Measurements from ENCODE around the gene WDR70.

WDR70 gene

DNA sequence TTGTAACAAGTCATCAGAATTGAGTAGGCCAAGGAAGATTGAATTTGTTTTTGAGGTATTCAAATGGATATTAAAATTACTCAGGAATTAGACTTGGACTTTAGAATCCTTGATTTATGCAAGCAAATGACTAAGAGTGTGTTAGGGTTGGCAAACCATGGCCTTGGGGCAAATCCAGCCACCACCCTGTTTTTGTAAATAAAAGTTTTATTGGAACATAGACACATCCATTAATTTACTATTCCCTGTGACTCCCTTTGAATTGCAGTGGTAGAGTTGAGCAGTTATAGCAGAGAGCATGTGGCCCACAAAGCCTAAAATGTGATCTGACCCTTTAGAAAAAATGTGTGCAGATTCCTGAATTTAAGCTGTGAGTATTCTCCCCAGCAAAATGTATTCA lies 115.6 kb downstream of the WDR70 start:
- no peaks in the 10 kb centered on the region for H3K27me3 ChIP-seq (ENCODE audit: insufficient read depth, low read length, poor library complexity, severe bottlenecking)
- H3K79me2 ChIP-seq (ENCODE audit: insufficient read depth, low read length), result no peaks in the 10 kb centered on the region
- H3K9me2 ChIP-seq (replicated peaks; ENCODE audit: low read depth, low read length), result no peaks in the 10 kb centered on the region
- H2AFZ ChIP-seq (ENCODE audit: low read length), result no peak overlapping the region
- no peaks in the 10 kb centered on the region for H3F3A ChIP-seq (ENCODE audit: low read depth)
- no peak overlapping the region for H3K4me3 ChIP-seq (ENCODE audit: low read length, poor library complexity, severe bottlenecking)
- H4K20me1 ChIP-seq (ENCODE audit: insufficient read depth, low read length, poor library complexity, severe bottlenecking), result no peaks in the 10 kb centered on the region
- TF ChIP-seq EZH2phosphoT487 (IDR thresholded peaks at IDR 0.05; ENCODE audit: borderline replicate concordance) (no peak), CTCF (conservative IDR thresholded peaks at IDR 0.05; ENCODE audit: low read length) (no peak)
- H3K4me2 ChIP-seq (ENCODE audit: low read depth, low read length, poor library complexity, severe bottlenecking), result no peak overlapping the region
- H3K9ac ChIP-seq (ENCODE audit: low read depth, low read length, poor library complexity, severe bottlenecking), result no peak overlapping the region
- no peaks in the 10 kb centered on the region for H3K9me3 ChIP-seq (ENCODE audit: insufficient read depth, low read depth, low read length)
- H3K36me3 ChIP-seq (ENCODE audit: insufficient read depth, low read length), result peaks cover 5% of the 10 kb centered on the region; the same call in 1 of the 2 replicates
- peaks cover 6% of the 10 kb centered on the region for H3K4me1 ChIP-seq (ENCODE audit: insufficient read depth, low read length, poor library complexity, severe bottlenecking)

- H3K27me3 ChIP-seq (ENCODE audit: insufficient read depth, low read length, poor library complexity, severe bottlenecking), result no peaks in the 10 kb centered on the region
- H3K4me1 ChIP-seq (ENCODE audit: insufficient read depth, low read length, poor library complexity, severe bottlenecking), result peaks cover 6% of the 10 kb centered on the region
- H3K79me2 ChIP-seq (ENCODE audit: insufficient read depth, low read length), result no peaks in the 10 kb centered on the region
- no peak overlapping the region for H3K9ac ChIP-seq (ENCODE audit: low read depth, low read length, poor library complexity, severe bottlenecking)
- H3K4me3 ChIP-seq (ENCODE audit: low read length, poor library complexity, severe bottlenecking), result no peak overlapping the region
- no peak overlapping the region for H3K4me2 ChIP-seq (ENCODE audit: low read depth, low read length, poor library complexity, severe bottlenecking)
- H2AFZ ChIP-seq (ENCODE audit: low read length), result no peak overlapping the region
- no peaks in the 10 kb centered on the region for H4K20me1 ChIP-seq (ENCODE audit: insufficient read depth, low read length, poor library complexity, severe bottlenecking)
- TF ChIP-seq CTCF (conservative IDR thresholded peaks at IDR 0.05; ENCODE audit: low read length), result peak; percentile 74
- TF ChIP-seq EZH2phosphoT487 (IDR thresholded peaks at IDR 0.05; ENCODE audit: borderline replicate concordance), result no peak
- H3K36me3 ChIP-seq (ENCODE audit: insufficient read depth, low read length), result peaks cover 7% of the 10 kb centered on the region; the same call in 1 of the 2 replicates
- no peaks in the 10 kb centered on the region for H3F3A ChIP-seq (ENCODE audit: low read depth)
- no peaks in the 10 kb centered on the region for H3K9me3 ChIP-seq (ENCODE audit: insufficient read depth, low read depth, low read length)
- H3K9me2 ChIP-seq (replicated peaks; ENCODE audit: low read depth, low read length), result no peaks in the 10 kb centered on the region
Measured at GRCh38 chr5:37495210-37495609, 116.1 kb downstream of the WDR70 start.

DNA sequence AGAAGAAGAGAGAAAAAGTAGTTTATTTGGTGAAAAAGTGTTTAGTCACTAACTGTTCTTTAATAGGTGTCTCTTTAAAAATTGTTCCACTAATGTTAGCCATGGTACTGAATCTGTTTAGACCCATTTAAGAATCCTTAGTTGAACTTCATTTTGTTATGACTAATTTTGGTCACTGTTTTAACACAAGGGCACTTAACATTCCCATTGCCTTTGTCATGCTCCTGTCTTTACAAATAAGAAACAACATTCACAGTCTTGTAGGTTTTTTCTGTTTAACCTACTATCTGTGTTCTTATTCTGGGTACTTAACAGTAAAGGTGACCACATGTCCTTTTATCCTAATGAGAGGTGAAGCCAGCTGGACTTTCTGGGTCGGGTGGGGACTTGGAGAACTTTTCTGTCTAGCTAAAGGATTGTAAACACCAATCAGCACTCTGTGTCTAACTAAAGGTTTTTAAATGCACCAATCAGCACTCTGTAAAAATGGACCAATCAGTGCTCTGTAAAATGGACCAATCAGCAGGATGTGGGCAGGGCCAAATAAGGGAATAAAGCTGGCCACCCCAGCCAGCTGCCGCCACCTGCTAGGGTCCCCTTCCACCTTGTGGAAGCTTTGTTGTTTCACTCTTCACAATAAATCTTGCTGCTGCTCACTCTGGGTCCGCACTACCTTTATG lies 116.7 kb downstream of the WDR70 start:
- H3F3A ChIP-seq (ENCODE audit: low read depth), result no peaks in the 10 kb centered on the region
- H3K79me2 ChIP-seq (ENCODE audit: insufficient read depth, low read length), result no peaks in the 10 kb centered on the region
- H2AFZ ChIP-seq (ENCODE audit: low read length), result no peak overlapping the region
- H3K9me2 ChIP-seq (replicated peaks; ENCODE audit: low read depth, low read length), result no peaks in the 10 kb centered on the region
- H3K4me2 ChIP-seq (ENCODE audit: low read depth, low read length, poor library complexity, severe bottlenecking), result no peak overlapping the region
- no peak overlapping the region for H3K4me3 ChIP-seq (ENCODE audit: low read length, poor library complexity, severe bottlenecking)
- no peak overlapping the region for H3K9ac ChIP-seq (ENCODE audit: low read depth, low read length, poor library complexity, severe bottlenecking)
- TF ChIP-seq EZH2phosphoT487 (IDR thresholded peaks at IDR 0.05; ENCODE audit: borderline replicate concordance), result no peak
- no peak for TF ChIP-seq CTCF (conservative IDR thresholded peaks at IDR 0.05; ENCODE audit: low read length)
- H3K4me1 ChIP-seq (ENCODE audit: insufficient read depth, low read length, poor library complexity, severe bottlenecking), result peaks cover 6% of the 10 kb centered on the region
- no peaks in the 10 kb centered on the region for H3K27me3 ChIP-seq (ENCODE audit: insufficient read depth, low read length, poor library complexity, severe bottlenecking)
- H3K9me3 ChIP-seq (ENCODE audit: insufficient read depth, low read depth, low read length), result no peaks in the 10 kb centered on the region
- peaks cover 9% of the 10 kb centered on the region; the same call in 1 of the 2 replicates for H3K36me3 ChIP-seq (ENCODE audit: insufficient read depth, low read length)
- no peaks in the 10 kb centered on the region for H4K20me1 ChIP-seq (ENCODE audit: insufficient read depth, low read length, poor library complexity, severe bottlenecking)

All from Loucy (cell line).